Omental fat pad (tissue), 4 donors: ENCODE results near the gene ADCYAP1R1. TPM values are rescaled to one million over a fixed set of nuclear protein-coding genes. Genes with fewer than 3 reads are reported as not detected.

Experiments
- ATAC-seq: fragments of 150-250 bp; one replicate; pipeline ENCODE4 v1.9.1; 2016; ENCODE audit warnings: mild to moderate bottlenecking, moderate library complexity; ENCODE audit not compliant: low FRiP score
- DNase-seq: peaks from one replicate; pipeline ENCODE4 v3.0.0-alpha.2; 2019; ENCODE audit warnings: low spot score
- total RNA-seq, 4 donors: library from RNA; depleted of rRNA; stranded (reverse); fragments of >200 nt; gene quantifications; one replicate each; pipeline ENCODE4 v1.1.0, GENCODE V29; 2016
- TF ChIP-seq, protein P1 (sequence below), 3 donors: fragments of 450-650 bp; IDR thresholded peaks; one replicate each; pipeline ENCODE4 v1.5.1; 2016 to 2017; ENCODE audit warnings: antibody characterized with exemption in 3 of 3, mild to moderate bottlenecking in 3 of 3, moderate library complexity in 2 of 3

The ADCYAP1R1 gene
- total RNA-seq, 4 donors from 2014 or later: 3.3 to 60.4 (median 15.7) TPM

DNA sequence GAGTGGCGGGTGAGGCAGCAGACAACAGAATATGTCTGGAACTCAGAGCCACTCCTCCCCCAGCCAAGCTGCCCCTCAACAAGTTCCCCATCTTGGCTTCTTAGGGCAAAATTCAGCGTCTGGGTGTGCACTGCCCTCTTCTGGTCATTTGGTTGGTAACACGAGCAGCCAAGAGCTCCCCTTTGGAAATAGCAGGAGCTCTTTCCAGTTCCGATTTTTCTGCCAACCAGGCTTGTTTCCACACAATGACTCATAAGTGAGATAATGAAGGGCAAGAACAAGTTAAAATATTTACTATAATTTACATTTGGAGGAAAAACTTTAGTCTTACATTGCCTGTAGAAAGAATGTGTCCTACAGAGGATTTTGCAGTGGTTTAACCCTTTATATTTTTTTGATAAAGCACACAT lies 70.5 kb downstream of the ADCYAP1R1 start:
- no peak for DNase-seq
- ATAC-seq: peak; percentile 88

DNA sequence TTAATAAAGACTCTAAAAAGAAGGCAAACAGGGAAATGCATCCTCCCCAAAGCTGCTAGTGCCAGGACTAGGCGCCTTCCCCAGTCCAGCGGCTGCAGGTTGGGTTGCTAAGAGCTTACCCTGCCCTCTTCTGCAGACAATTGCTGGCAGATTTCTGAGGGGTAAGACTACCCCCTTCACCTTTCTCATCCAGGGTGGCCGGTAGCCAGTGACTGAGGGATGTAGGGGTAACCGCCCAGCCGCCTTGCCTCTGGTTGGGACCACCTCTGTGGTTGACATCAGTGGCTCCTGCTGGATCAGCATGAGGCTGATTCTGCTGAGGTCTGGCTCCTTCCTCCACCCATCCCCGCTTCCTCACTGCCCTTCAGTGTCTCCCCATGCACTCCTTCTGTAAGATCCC lies 71.2 kb downstream of the ADCYAP1R1 start:
- no peak for ATAC-seq
- TF ChIP-seq, protein P1, sequence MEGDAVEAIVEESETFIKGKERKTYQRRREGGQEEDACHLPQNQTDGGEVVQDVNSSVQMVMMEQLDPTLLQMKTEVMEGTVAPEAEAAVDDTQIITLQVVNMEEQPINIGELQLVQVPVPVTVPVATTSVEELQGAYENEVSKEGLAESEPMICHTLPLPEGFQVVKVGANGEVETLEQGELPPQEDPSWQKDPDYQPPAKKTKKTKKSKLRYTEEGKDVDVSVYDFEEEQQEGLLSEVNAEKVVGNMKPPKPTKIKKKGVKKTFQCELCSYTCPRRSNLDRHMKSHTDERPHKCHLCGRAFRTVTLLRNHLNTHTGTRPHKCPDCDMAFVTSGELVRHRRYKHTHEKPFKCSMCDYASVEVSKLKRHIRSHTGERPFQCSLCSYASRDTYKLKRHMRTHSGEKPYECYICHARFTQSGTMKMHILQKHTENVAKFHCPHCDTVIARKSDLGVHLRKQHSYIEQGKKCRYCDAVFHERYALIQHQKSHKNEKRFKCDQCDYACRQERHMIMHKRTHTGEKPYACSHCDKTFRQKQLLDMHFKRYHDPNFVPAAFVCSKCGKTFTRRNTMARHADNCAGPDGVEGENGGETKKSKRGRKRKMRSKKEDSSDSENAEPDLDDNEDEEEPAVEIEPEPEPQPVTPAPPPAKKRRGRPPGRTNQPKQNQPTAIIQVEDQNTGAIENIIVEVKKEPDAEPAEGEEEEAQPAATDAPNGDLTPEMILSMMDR (IDR thresholded peaks at IDR 0.05): no peak
- no peak for DNase-seq

More for the DNA sequence above, 70.5 kb downstream of the ADCYAP1R1 start:
- TF ChIP-seq, protein P1 (IDR thresholded peaks at IDR 0.05): peak in 2 of 3 donors; percentile 6 to 57

DNA sequence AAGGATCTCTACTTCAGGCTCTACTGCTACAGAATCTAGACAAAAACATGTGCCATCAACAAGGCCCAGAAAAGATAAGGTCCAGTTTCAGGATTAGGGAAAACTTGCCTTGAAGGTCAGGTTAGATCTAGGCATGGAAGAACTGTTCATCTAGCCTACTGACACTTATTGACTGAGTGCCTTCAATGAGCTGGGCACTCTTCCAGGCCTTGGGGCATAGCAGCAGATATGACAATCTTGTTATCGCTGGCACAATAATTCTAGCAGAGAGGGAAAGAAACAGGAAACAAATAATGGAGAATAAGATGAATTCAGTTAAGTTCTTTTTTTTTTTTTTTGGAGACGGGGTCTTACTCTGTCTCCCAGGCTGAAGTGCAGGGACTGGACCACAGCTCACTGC lies 71.6 kb downstream of the ADCYAP1R1 start:
- ATAC-seq (no peak), DNase-seq (no peak)
- TF ChIP-seq, protein P1 (IDR thresholded peaks at IDR 0.05): no peak

DNA sequence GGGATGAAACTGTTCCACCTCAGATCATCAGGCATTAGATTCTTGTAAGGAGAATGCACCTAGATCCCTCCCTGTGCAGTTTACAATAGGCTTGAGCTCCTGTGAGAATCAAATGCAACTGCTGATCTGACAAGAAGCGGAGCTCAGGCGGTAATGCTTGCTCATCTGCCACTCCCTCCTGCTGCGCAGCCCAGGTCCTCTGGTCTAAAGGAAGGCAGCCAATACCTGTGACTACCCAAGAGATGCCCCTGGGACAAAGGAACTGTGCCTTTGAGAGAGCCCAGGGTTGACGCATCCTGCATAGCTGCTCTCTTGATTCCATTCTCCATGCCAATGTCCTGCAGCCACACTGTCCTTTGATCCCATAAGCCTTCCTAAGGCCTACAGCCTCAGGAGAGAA lies 73.1 kb downstream of the ADCYAP1R1 start:
- DNase-seq: no peak
- ATAC-seq: no peak
- TF ChIP-seq, protein P1 (IDR thresholded peaks at IDR 0.05): no peak

DNA sequence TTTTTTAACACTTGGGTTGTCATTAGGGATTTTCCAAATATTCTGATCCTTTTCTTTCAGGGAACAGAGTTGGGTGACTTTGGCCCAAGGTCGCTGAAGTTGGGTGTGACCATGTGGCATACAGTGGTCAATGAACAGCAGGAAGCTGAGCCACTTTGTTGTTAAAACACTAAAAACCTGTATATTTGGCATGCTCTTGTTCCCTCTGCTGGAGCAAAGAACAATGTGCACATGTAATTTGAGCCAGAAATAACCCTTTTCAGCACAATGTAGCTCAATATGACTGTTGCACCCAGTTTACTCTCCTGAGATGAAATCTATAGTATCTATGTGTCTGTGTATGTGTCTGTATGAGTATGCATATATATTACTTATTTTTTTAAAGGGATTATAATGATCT lies 74.9 kb downstream of the ADCYAP1R1 start:
- no peak for DNase-seq
- ATAC-seq: no peak
- TF ChIP-seq, protein P1 (IDR thresholded peaks at IDR 0.05): no peak

DNA sequence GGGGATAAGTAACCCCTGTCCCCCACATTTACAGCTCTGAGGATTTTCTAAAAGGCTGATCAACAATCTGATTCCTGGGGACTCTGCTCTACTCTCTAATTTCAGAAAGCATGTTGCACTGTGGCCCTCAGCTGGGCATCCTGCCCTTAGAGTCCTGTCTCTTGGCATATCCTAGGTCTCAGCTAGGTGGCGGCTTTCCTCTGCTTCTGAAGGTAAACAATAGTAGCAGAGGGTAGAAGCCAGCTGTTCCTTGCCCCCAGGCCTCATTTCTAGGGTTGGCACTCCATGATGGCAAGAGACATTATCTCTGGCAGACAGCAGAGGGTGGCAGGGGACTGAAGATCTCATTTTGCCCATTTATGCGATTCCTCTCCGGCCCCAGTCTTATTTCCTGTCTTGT lies 77.0 kb downstream of the ADCYAP1R1 start:
- no peak for DNase-seq
- TF ChIP-seq, protein P1 (IDR thresholded peaks at IDR 0.05): no peak
- no peak for ATAC-seq

DNA sequence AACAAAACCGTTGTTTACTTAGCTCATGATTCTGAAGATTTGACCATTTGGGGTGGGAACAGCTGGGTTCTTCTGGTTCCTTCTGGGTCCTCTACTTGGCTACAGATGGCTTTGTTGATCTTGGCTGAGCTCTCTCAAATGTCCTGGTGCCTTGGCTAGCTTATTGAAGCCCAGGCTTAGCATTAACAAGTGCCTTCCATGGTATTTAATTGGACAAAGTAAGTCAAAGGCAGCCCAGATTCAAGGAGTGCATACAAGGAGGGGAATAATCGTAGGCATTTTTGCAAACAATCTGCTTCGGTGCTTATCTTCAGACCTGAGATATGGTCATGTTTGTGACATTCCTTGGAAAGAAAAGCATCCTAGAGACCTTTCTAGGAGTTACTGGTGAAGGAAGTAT lies 81.4 kb downstream of the ADCYAP1R1 start:
- TF ChIP-seq, protein P1 (IDR thresholded peaks at IDR 0.05): no peak
- ATAC-seq (no peak), DNase-seq (no peak)
